HG03095 (cell line): ENCODE results near the gene AADACL4.
A peak's percentile ranks its signal among the peaks of the same experiment; 100 is the strongest.

Source experiments
- ATAC-seq: cut with Tn5 transposase; IDR thresholded peaks from one replicate; pipeline ENCODE4 v1.9.1; 2021; ENCODE audit warnings: moderate library complexity; ENCODE audit not compliant: unreplicated experiment

AADACL4 gene

GRCh38 chr1:12610941-12611340 is 32.9 kb upstream of the AADACL4 start:
- no peak for ATAC-seq

GRCh38 chr1:12613180-12613579 is 30.7 kb upstream of the AADACL4 start:
- no peak for ATAC-seq

- no peak for ATAC-seq
Measured at GRCh38 chr1:12614402-12615158, 29.3 kb upstream of the AADACL4 start.

- ATAC-seq: no peak
Measured at GRCh38 chr1:12615159-12615864, 28.6 kb upstream of the AADACL4 start.

GRCh38 chr1:12615865-12616708 is 27.8 kb upstream of the AADACL4 start:
- ATAC-seq: no peak

GRCh38 chr1:12616709-12617373 is 27.0 kb upstream of the AADACL4 start:
- no peak for ATAC-seq

- ATAC-seq: no peak
Measured at GRCh38 chr1:12617511-12617900, 26.4 kb upstream of the AADACL4 start.

GRCh38 chr1:12617901-12618660 is 25.8 kb upstream of the AADACL4 start, which contains the start of gene DHRS3:
TSS of gene DHRS3 (minus strand) at chr1:12618210. CDS start at chr1:12617348, 862 bp downstream.
- ATAC-seq: no peak

- ATAC-seq: no peak
Measured at GRCh38 chr1:12618661-12618964, 25.3 kb upstream of the AADACL4 start.

GRCh38 chr1:12618965-12619791 is 24.7 kb upstream of the AADACL4 start:
- no peak for ATAC-seq

- ATAC-seq: peak; percentile 54
Measured at GRCh38 chr1:12619792-12620487, 23.9 kb upstream of the AADACL4 start.

GRCh38 chr1:12620488-12620865 is 23.4 kb upstream of the AADACL4 start:
- ATAC-seq: no peak

GRCh38 chr1:12620931-12621330 is 23.0 kb upstream of the AADACL4 start:
- ATAC-seq: no peak

GRCh38 chr1:12621346-12622335 is 22.2 kb upstream of the AADACL4 start:
- no peak for ATAC-seq

- no peak for ATAC-seq
Measured at GRCh38 chr1:12622506-12622905, 21.4 kb upstream of the AADACL4 start.

GRCh38 chr1:12625276-12625675 is 18.6 kb upstream of the AADACL4 start:
- ATAC-seq: no peak

- ATAC-seq: no peak
Measured at GRCh38 chr1:12626888-12627287, 17.0 kb upstream of the AADACL4 start.

GRCh38 chr1:12627296-12627695 is 16.6 kb upstream of the AADACL4 start:
- no peak for ATAC-seq
